T-helper 1 cell (primary cell): ENCODE measurements around the gene ETV6.

Experiments used
- DNase-seq, 5 donors: peaks; one replicate each; pipeline ENCODE4 v3.0.0-alpha.2; 2012 to 2020

Gene ETV6

GRCh38 chr12:11811008-11811407 lies 161.5 kb downstream of the ETV6 start:
- DNase-seq: peak in 1 of 5 donors; percentile 39

GRCh38 chr12:11812241-11812585 lies 162.7 kb downstream of the ETV6 start:
- no peak for DNase-seq

GRCh38 chr12:11812586-11813437 lies 163.3 kb downstream of the ETV6 start:
- no peak for DNase-seq

GRCh38 chr12:11813438-11813813 lies 164.0 kb downstream of the ETV6 start:
- no peak for DNase-seq

- DNase-seq: peak in 1 of 5 donors; percentile 53
Observed at GRCh38 chr12:11814374-11814773, 164.9 kb downstream of the ETV6 start.

GRCh38 chr12:11815397-11815796 lies 165.9 kb downstream of the ETV6 start:
- DNase-seq: no peak

GRCh38 chr12:11819643-11820042 lies 170.2 kb downstream of the ETV6 start:
- no peak for DNase-seq

- no peak for DNase-seq
Observed at GRCh38 chr12:11820476-11820875, 171.0 kb downstream of the ETV6 start.

- no peak for DNase-seq
Observed at GRCh38 chr12:11821386-11822080, 172.1 kb downstream of the ETV6 start.

- peak; percentile 9 to 42 (median 30) for DNase-seq
Observed at GRCh38 chr12:11822081-11822834, 172.8 kb downstream of the ETV6 start.

GRCh38 chr12:11823043-11823442 lies 173.6 kb downstream of the ETV6 start:
- no peak for DNase-seq

GRCh38 chr12:11823593-11823992 lies 174.1 kb downstream of the ETV6 start:
- no peak for DNase-seq

- DNase-seq: no peak
Observed at GRCh38 chr12:11824069-11824468, 174.6 kb downstream of the ETV6 start.

- no peak for DNase-seq
Observed at GRCh38 chr12:11824736-11825135, 175.3 kb downstream of the ETV6 start.

GRCh38 chr12:11825278-11825677 lies 175.8 kb downstream of the ETV6 start:
- DNase-seq: no peak

- DNase-seq: no peak
Observed at GRCh38 chr12:11826574-11826973, 177.1 kb downstream of the ETV6 start.

GRCh38 chr12:11827091-11828061 lies 177.9 kb downstream of the ETV6 start:
- no peak for DNase-seq

GRCh38 chr12:11829764-11830194 lies 180.3 kb downstream of the ETV6 start:
- DNase-seq: no peak

GRCh38 chr12:11830307-11830801 lies 180.9 kb downstream of the ETV6 start:
- DNase-seq: peak in 1 of 5 donors; percentile 29

- no peak for DNase-seq
Observed at GRCh38 chr12:11832093-11832492, 182.6 kb downstream of the ETV6 start.

- no peak for DNase-seq
Observed at GRCh38 chr12:11833174-11833895, 183.9 kb downstream of the ETV6 start.
